ENCODE measurements around the gene ASPM.
"Not testable (repeated sequence)": the region's sequence is repeated elsewhere in the genome, so short reads cannot be mapped to it uniquely, and the experiment has no call there.

Gene ASPM

GRCh38 chr1:197067457-197067818 is 79.0 kb downstream of the ASPM start:
- no peak for DNase-seq

GRCh38 chr1:197066719-197067456 is 79.6 kb downstream of the ASPM start, which contains the start of gene F13B:
TSS of gene F13B (minus strand) at chr1:197067260. CDS start at chr1:197067223, 37 bp downstream.
- DNase-seq: no peak

GRCh38 chr1:197066277-197066676 is 80.2 kb downstream of the ASPM start:
- DNase-seq: no peak

DNA sequence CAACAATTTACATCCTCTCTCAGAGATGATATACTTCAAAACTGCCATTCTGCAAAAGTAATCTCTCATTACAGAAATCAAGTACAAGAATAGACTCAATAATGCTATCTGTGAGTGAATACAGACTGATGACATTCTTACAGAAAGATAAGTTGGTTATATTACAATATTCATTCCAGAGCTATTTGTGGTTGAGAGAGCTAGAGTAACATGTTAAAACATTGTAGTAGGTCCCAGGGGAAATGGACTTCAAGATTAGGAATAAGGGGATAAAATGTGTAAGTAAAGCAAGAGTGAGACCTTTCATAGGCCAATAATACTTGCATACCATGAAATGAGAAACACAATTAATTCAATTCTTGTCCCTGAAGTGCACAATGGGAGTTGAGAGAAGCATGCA is 80.9 kb downstream of the ASPM start:
- no peak for DNase-seq

- no peak for DNase-seq
These were observed 83.3 kb downstream of the ASPM start for GRCh38 chr1:197063212-197063611.

- DNase-seq: no peak
These were observed 83.8 kb downstream of the ASPM start for GRCh38 chr1:197062692-197063091.

DNA sequence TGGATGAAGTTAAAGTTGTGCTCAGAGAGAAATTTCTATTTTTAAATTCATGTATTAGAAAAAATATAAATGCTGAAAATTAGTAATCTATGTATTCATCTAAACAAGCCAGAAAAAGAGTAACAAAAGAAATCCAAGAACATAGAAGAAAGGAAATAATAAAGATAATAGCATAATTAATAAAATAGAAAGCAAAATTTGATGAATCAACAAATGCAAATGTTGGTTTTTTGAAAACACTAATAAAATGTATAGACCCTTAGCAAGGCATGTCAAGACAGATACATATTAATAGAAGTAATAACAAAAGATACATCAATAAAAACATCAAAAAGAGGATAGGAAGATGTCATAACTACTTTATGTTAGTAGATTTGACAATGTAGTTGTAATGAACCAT is 97.4 kb downstream of the ASPM start:
- DNase-seq: no peak

DNA sequence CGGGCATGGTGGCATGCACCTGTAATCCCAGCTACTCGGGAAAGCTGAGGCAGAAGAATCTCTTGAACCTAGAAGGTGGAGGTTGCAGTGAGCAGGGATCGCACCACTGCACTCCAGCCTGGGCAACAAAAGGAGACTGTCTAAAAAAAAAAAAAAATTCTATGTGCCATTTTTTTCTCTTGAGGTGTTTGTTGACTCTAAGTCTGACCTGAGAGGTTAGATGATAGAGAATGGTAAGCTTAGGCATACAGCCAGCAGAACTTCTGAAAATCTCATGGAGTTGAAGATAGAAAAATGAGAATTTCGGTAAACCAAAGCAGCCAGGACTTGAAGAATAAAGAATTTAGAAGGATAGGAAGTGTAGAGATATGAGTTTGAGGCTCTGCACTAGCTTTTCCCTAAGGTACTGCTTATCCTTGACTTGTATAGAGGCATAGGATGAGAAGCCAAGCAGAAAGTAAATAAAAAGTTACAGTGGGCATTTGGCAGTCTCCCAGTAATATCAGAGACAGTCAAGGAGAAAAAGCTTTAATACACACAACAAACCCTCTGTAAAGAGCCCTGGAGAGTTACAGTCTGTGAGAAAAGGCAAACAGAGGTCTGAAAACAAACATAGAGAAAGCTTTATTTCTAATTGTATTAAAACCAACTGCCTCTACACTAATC is 103.7 kb downstream of the ASPM start:
- DNase-seq: no peak

GRCh38 chr1:197041486-197042353 is 104.7 kb downstream of the ASPM start:
- DNase-seq: no peak

DNA sequence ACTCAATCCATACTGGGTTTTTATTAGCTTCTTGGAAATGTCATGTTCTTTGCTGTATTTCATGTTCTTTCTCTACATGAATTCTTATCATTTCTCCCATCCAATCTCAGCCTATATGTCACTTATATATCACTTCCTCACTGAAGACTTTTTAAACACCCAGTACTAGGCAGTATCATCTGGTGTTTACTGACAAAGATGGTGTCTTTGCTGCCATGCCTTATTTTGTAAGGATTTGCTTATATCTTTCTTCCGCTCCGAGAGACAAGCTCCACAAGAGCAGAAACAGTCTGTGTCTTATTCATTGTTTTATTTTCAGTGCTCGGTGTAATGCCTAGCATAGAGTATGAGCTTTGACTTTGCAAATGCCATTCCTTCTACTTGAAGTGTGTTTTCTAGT is 109.6 kb downstream of the ASPM start:
- no peak for DNase-seq

DNA sequence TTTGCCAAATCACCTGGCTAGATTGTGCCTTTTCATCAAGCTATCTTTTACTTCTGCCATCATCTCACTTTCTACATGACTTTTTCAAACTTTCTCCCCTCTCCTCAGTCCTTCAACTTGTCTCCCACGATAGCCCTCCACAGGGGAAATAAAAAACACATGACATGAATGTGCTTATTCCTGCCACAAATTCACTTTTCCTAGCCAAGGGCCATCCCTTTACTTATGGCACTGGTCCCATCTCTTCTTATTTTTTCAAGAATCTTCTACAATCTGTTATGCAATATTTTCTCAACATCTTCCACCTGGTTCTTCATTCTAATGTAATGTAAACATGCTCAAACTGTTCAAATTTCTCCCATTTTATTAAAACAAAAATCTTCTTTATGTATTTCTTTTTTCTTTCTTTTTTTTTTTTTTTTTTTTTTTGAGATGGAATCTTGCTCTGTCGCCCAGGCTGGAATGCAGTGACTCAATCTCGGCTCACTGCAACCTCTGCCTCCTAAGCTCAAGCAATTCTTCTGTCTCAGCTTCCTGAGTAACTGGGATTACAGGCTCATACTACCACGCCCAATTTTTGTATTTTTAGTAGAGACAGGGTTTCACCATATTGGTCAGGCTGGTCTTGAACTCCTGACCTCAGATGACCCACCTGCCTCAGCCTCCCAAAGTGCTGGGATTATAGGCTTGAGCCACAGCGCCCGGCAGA is 111.7 kb downstream of the ASPM start:
- DNase-seq: not testable (repeated sequence)
